HG03575 (cell line): ENCODE results near the gene SIRT6.
"Not testable (repeated sequence)": the region's sequence is repeated elsewhere in the genome, so short reads cannot be mapped to it uniquely, and the experiment has no call there.

Source experiments
- ATAC-seq: cut with Tn5 transposase; IDR thresholded peaks from one replicate; pipeline ENCODE4 v1.9.1; 2021; ENCODE audit not compliant: unreplicated experiment, insufficient number of reproducible peaks, low FRiP score; ENCODE audit errors: extremely low read depth

SIRT6 gene

GRCh38 chr19:4144666-4145249 is 37.6 kb downstream of the SIRT6 start:
- no peak for ATAC-seq

DNA sequence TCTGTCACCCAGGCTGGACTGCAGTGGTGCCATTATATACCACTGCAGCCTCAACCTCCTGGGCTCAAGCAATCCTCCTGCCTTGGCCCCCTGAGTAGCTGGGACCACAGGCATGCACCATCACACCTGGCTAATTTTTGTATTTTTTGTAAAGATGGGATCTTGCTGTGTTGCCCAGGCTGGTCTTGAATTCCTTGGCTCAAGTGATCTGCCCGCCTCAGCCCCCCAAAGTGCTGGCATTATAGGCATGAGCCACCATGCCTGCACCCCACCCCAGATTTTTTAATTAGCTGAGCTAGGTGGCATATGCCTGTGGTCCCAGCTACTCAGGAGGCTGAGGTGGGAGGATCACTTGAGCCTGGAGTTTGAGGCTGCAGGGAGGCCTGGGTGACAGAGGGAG is 39.4 kb downstream of the SIRT6 start:
- ATAC-seq = not testable (repeated sequence)

- ATAC-seq = no peak
Observed at GRCh38 chr19:4140237-4140711, 42.1 kb downstream of the SIRT6 start.

DNA sequence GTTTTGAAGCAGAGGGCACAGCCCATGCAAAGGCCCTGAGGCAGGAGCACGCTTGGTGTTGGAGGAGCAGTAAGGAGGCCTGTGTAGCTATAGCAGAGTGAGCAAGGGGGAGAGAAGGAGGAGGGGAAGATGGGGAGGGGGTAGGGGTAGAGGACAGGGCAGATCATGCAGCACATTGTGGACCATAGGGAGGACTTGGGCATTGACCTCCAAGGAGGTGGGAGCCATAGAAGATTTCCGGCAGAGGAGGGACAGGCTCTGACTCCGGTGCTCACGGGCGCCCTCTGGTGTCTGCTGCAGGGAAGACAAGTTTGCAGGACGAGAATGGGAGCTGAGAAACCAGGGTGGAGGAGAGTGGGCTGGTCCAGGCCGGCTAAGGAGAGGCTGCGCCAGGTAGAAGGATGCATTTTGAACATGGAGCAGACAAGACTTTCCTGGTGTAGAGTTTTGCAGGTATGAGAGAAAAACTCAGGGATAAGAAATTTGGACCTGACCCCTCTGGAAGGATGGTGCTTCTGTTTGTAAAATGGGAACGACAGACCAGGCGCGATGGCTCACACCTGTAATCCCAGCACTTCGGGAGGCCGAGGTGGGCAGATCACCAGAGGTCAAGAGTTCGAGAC is 42.6 kb downstream of the SIRT6 start:
- no peak for ATAC-seq

DNA sequence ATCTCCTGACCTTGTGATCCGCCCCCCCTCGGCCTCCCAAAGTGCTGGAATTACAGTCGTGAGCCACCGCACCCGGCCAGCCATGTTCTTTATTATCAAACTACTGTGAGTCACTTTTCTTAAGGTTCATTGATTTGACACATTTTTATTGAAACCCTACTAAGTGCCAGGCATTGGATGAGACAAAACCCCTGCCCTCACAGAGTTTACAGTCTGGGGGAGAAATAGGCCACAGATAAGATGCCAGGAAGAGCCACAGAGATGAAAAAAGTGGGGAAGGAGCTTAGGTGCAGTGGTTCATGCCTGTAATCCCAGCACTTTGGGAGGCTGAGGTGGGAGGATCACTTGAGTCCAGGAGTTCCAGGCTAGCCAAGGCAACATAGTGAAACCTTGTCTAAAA is 43.9 kb downstream of the SIRT6 start:
- no peak for ATAC-seq

DNA sequence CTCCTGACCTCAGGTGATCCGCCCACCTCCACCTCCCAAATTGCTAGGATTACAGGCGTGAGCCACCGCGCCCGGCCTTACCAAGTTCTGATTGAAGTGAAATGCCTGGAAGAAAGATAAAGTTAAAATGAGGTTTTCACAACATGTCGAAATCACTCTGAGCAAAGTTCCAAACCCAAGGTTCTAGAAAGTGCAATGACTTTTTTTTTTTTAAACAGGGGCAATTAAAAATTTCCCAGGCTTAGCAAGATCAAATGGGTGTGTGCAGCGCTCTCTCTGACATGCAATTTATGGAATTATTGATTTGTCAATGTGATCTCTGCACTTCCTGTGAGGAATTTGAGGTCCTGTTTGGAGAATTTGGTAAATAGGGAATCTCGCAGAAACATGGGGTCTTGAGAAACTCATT is 45.7 kb downstream of the SIRT6 start:
- ATAC-seq = no peak

DNA sequence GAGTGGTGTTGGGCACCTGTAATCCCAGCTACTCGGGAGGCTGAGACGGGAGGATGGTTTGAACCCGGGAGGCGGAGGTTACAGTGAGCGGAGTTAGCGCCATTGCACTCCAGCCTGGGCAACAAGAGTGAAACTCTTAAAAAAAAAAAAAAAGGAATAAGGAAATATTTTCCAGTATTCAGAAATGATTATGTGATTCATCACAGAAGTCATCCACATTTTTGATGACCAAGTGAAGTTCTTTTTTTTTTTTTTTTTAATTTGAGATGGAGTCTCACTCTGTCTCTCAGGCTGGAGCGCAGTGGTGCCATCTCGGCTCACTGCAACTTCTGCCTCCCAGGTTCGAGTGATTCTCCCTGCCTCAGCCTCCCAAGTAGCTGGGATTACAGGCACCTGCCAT is 47.0 kb downstream of the SIRT6 start:
- ATAC-seq = not testable (repeated sequence)

GRCh38 chr19:4134351-4134750 is 48.0 kb downstream of the SIRT6 start:
- no peak for ATAC-seq

GRCh38 chr19:4130744-4131438 is 51.5 kb downstream of the SIRT6 start:
- no peak for ATAC-seq

- ATAC-seq = not testable (repeated sequence)
Observed at GRCh38 chr19:4129050-4129449, 53.3 kb downstream of the SIRT6 start.

- not testable (repeated sequence) for ATAC-seq
Observed at GRCh38 chr19:4127322-4127721, 55.0 kb downstream of the SIRT6 start.

DNA sequence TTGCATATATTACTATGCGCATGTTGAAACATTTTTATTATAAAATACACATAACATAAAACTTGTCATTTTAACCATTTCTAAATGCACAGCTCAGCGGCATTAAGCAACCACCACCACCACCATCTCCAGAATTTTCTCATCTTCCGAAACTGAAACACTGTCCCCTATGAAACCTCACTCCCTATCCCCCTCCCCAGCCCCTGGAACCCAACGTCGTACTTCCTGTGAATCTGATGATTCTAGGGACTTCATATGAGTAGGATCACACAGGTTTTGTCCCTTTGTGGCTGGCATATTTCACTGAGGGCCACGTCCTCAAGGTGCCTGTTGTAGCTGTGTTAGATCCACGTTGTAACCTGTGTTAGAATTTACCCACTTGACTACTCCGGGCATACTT is 57.7 kb downstream of the SIRT6 start:
- no peak for ATAC-seq
